ENCODE measurements around the gene PRKCE.

PRKCE gene

GRCh38 chr2:46030330-46030729 lies 378.9 kb downstream of the PRKCE start:
- no peak for DNase-seq (ENCODE audit: low read depth in 2 of 2, low spot score in 1 of 2)

- DNase-seq (ENCODE audit: low read depth in 2 of 2, low spot score in 1 of 2), result no peak
These were observed 380.8 kb downstream of the PRKCE start for GRCh38 chr2:46032161-46032813.

GRCh38 chr2:46032996-46033395 lies 381.5 kb downstream of the PRKCE start:
- no peak for DNase-seq (ENCODE audit: low read depth in 2 of 2, low spot score in 1 of 2)

- no peak for DNase-seq (ENCODE audit: low read depth in 2 of 2, low spot score in 1 of 2)
These were observed 383.1 kb downstream of the PRKCE start for GRCh38 chr2:46034535-46034934.

- DNase-seq (ENCODE audit: low read depth in 2 of 2, low spot score in 1 of 2), result no peak
These were observed 385.5 kb downstream of the PRKCE start for GRCh38 chr2:46036929-46037328.

- no peak for DNase-seq (ENCODE audit: low read depth in 2 of 2, low spot score in 1 of 2)
These were observed 388.2 kb downstream of the PRKCE start for GRCh38 chr2:46039543-46040303.

- no peak for DNase-seq (ENCODE audit: low read depth in 2 of 2, low spot score in 1 of 2)
These were observed 389.2 kb downstream of the PRKCE start for GRCh38 chr2:46040563-46041155.

GRCh38 chr2:46041434-46041833 lies 390.0 kb downstream of the PRKCE start:
- DNase-seq (ENCODE audit: low read depth in 2 of 2, low spot score in 1 of 2), result no peak

GRCh38 chr2:46042207-46042637 lies 390.7 kb downstream of the PRKCE start:
- DNase-seq (ENCODE audit: low read depth in 2 of 2, low spot score in 1 of 2), result no peak

- DNase-seq (ENCODE audit: low read depth in 2 of 2, low spot score in 1 of 2), result no peak
These were observed 391.2 kb downstream of the PRKCE start for GRCh38 chr2:46042711-46043110.

GRCh38 chr2:46045888-46046287 lies 394.4 kb downstream of the PRKCE start:
- no peak for DNase-seq (ENCODE audit: low read depth in 2 of 2, low spot score in 1 of 2)

GRCh38 chr2:46047290-46047689 lies 395.8 kb downstream of the PRKCE start:
- DNase-seq (ENCODE audit: low read depth in 2 of 2, low spot score in 1 of 2), result no peak

- no peak for DNase-seq (ENCODE audit: low read depth in 2 of 2, low spot score in 1 of 2)
These were observed 397.2 kb downstream of the PRKCE start for GRCh38 chr2:46048693-46049092.

GRCh38 chr2:46050027-46050426 lies 398.6 kb downstream of the PRKCE start:
- DNase-seq (ENCODE audit: low read depth in 2 of 2, low spot score in 1 of 2), result no peak

GRCh38 chr2:46050489-46050888 lies 399.0 kb downstream of the PRKCE start:
- DNase-seq (ENCODE audit: low read depth in 2 of 2, low spot score in 1 of 2), result no peak

- no peak for DNase-seq (ENCODE audit: low read depth in 2 of 2, low spot score in 1 of 2)
These were observed 399.6 kb downstream of the PRKCE start for GRCh38 chr2:46051085-46051484.

GRCh38 chr2:46053564-46053963 lies 402.1 kb downstream of the PRKCE start:
- no peak for DNase-seq (ENCODE audit: low read depth in 2 of 2, low spot score in 1 of 2)

- no peak for DNase-seq (ENCODE audit: low read depth in 2 of 2, low spot score in 1 of 2)
These were observed 405.1 kb downstream of the PRKCE start for GRCh38 chr2:46056541-46056940.

GRCh38 chr2:46058140-46058539 lies 406.7 kb downstream of the PRKCE start:
- no peak for DNase-seq (ENCODE audit: low read depth in 2 of 2, low spot score in 1 of 2)

- peak; percentile 24 to 56 for DNase-seq (ENCODE audit: low read depth in 2 of 2, low spot score in 1 of 2)
These were observed 411.4 kb downstream of the PRKCE start for GRCh38 chr2:46062637-46063412.

GRCh38 chr2:46064396-46064795 lies 412.9 kb downstream of the PRKCE start:
- DNase-seq (ENCODE audit: low read depth in 2 of 2, low spot score in 1 of 2), result no peak

- no peak for DNase-seq (ENCODE audit: low read depth in 2 of 2, low spot score in 1 of 2)
These were observed 413.7 kb downstream of the PRKCE start for GRCh38 chr2:46065152-46065551.

Data from stimulated activated CD8-positive, alpha-beta memory T cell treated with anti-CD3 and anti-CD28 coated beads, Interleukin-4, amount 100 ng/mL, for 4 hours (primary cell).